Kasumi-1 (cell line): ENCODE measurements around the gene FBXL22.

Source experiments
- DNase-seq, 2 experiments: peaks; one replicate each; lab custom pipeline; 2025; lab: John Stamatoyannopoulos, UW

The FBXL22 gene

GRCh38 chr15:63597038-63597790 lies at the start of gene FBXL22:
Gene FBXL22 (plus strand): TSS chr15:63597387. CDS start chr15:63597393, 6 bp downstream.
- DNase-seq = no peak

- no peak for DNase-seq
These were observed 45.8 kb upstream of the FBXL22 start for GRCh38 chr15:63551400-63551799.

GRCh38 chr15:63553388-63553791 lies 43.8 kb upstream of the FBXL22 start:
- peak; percentile 38 to 42 for DNase-seq

GRCh38 chr15:63554337-63554927 lies 42.8 kb upstream of the FBXL22 start:
- DNase-seq = no peak

DNA sequence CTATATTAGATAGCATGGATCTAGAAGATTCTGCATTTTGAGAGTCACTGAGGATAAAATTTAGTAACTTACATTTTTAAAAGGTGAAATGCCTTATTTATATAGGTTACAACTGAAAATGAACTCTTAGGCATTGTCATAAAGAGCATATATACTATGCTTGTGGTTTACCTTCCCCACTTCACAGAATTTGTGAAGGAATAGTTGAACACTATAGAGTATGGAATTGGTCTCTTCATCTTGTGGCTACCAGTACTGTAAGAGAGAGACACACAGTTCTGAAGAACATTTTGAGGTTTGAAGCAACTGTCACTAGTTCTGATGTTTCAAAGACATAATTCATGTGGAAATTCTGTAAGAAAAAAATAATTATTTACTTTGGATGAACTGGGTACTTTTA lies 41.7 kb upstream of the FBXL22 start:
- DNase-seq = no peak

DNA sequence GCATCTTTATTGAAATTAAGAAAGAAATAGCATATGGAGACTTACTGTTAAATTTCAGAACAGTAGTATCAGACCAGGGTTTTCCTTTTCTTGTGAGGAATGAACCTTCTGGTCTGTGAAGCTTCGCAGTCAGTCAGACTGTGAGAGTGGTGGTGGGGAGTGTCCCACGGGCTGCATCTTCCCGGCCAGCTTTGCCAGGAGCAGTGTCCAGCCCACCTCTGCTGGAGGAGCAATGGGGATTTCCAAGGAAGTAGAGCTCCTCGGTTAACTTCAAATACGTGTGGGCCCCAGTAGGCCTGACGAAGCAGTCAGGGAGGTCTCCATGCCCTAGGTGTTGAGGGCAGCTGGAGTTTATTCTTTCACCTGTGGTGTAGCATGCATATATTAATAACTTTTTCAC lies 40.9 kb upstream of the FBXL22 start:
- no peak for DNase-seq

GRCh38 chr15:63556736-63557135 lies 40.5 kb upstream of the FBXL22 start:
- no peak for DNase-seq

DNA sequence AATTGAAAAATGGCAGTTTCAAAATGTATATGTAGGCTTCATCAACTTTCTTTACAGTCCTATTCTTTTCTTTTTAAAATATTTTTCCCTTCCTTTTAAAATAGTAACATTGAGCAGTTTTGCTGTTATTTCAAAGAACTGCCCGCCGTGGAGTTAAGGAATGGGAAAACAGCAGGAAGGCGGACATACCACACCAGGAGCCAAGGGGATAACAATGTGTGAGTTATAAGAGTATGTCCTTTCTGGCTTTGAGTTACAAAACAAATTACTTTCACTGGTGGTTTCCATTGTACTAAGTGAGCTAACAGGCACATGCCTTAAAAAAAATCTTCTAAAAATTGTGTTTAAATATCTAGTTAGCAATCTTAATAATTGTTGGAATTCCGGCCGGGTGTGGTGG lies 37.4 kb upstream of the FBXL22 start:
- no peak for DNase-seq

GRCh38 chr15:63560741-63561448 lies 36.3 kb upstream of the FBXL22 start:
- DNase-seq = no peak

- no peak for DNase-seq
These were observed 33.1 kb upstream of the FBXL22 start for GRCh38 chr15:63564093-63564492.

- no peak for DNase-seq
These were observed 31.5 kb upstream of the FBXL22 start for GRCh38 chr15:63565536-63566186.

GRCh38 chr15:63572749-63573464 lies 24.3 kb upstream of the FBXL22 start:
- DNase-seq = no peak

DNA sequence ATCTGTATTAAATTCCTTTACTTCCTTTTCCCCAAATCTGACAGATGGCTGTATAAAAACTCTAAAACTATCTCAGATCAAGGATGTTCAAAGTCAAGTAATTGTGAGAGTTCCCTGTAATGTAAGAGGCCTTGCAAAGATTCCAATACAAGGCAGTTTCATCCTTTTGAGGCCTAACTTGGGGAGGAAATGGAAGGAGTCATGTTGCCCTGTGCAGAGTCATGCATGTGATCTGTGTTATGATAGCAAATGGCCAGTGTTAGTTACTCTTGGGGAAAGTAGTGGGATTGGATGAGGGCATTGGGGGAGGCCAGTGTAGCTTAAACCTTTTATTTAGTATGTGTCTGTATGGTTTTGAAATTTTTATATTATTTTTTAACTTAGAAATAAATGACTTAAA lies 23.7 kb upstream of the FBXL22 start:
- no peak for DNase-seq

- DNase-seq = no peak
These were observed 21.9 kb upstream of the FBXL22 start for GRCh38 chr15:63575312-63575711.

GRCh38 chr15:63576441-63576840 lies 20.7 kb upstream of the FBXL22 start:
- DNase-seq = no peak

DNA sequence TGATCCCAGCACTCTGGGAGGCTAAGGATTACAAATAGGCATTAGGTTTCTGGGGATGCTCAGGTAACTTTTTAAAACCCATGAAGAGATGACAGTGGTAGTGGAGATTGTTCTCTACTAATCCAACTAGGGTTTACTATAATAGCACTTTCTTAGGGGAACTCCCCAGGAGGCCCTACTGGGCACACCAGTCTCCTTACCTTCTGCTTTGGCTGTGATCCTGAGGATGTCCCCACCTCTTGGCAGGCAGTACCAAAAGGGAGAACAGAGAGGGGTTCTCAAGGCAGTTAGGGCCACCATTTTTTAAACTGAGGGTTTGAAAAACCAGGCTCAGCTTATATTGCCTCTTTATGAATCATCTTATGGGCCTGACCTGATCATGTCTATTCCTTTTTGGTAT lies 15.0 kb upstream of the FBXL22 start:
- no peak for DNase-seq

DNA sequence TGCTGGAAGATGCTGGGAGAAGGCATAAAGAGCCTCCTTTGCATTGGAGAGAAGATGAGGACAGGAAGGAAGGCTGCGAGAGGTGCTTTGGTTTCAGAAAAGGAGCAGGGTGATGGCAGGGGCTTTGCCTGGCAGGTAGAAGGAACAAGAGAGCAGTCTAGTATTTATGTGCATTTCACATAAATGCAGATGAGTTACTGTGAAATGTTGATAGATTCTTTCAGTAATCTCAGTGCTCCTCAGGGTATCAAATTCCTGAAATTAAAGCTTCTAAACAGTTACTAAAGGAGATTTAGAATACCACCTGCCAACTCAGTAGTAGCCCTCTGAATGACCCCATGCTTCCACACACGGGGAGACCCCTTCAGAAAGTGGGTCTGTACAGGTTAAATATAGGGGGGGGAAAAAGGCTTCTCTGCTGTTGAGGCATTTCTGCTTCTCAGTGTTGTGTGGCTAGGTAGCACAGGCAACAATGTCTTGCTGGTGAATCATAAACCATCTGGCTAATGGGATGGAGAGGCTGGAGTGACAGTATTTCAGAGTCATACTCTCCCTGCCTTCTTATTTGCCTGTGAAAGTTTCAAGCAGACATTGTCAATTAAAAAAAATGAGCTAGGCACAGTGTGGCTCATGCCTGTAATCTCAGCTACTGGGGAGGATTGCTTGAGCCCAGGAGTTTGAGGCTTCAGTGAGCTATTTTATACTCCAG lies 14.3 kb upstream of the FBXL22 start:
- no peak for DNase-seq

GRCh38 chr15:63586790-63587189 lies 10.4 kb upstream of the FBXL22 start:
- DNase-seq = no peak

DNA sequence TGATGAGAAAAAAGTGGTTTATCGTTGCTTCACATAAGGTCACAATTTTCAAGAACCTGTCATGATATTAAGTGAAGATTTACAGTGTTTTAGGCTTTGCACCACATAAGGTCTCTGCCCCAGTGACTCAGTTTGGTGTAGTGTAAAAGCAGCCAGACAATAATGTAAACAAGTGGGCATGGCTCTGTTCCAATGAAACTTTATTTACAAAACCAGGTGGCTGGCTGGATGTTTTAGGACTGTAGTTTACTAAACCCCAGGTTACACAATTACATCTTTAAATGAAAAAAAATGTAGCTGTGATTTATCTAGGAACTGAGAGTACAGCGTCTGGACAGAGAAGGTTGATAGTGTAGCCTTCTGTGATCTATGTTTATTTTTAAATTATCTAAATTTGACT lies 9.7 kb upstream of the FBXL22 start:
- DNase-seq = no peak

DNA sequence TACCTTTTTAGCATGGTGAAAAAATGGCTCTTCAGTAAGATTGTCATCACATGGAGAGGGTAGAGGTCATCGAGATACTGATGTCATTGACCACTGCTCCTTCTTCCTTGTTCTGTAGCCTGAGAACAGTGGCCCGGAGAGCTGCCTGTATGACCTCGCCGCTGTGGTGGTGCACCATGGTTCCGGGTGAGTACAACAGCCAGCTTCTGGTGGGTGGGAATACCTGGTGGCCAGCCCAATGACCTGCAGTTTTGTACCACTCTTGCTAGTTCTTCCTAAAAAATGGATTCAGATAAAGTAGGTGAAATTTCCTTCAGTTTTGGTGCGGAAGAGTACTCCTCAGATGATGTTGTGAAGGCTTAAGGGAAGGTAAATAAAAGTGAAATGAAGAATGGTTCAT lies 8.4 kb upstream of the FBXL22 start:
- DNase-seq = no peak
